Colonic mucosa (tissue), 4 donors: ENCODE results near the gene DGKI. TPM values are rescaled to one million over a fixed set of nuclear protein-coding genes. Genes with fewer than 3 reads are reported as not detected.

ENCODE experiments used
- DNase-seq: peaks from one replicate; pipeline ENCODE4 v3.0.0-alpha.2; 2020
- H3K27ac ChIP-seq: fragments of 200-600 bp; one replicate; pipeline ENCODE4 v1.8.0; 2021
- H3K27me3 ChIP-seq: fragments of 200-600 bp; one replicate; pipeline ENCODE4 v1.8.0; 2021
- H3K36me3 ChIP-seq: fragments of 200-600 bp; one replicate; pipeline ENCODE4 v1.8.0; 2021
- H3K4me1 ChIP-seq: fragments of 200-600 bp; one replicate; pipeline ENCODE4 v1.8.0; 2021; ENCODE audit warnings: mild to moderate bottlenecking
- H3K4me3 ChIP-seq: fragments of 200-600 bp; one replicate; pipeline ENCODE4 v1.8.0; 2021
- H3K9ac ChIP-seq, 2 donors: one replicate each; pipeline ENCODE4 v1.7.0; 2013; ENCODE audit warnings: control low read depth in 2 of 2, low read depth in 2 of 2, low read length in 2 of 2
- H3K9me3 ChIP-seq: fragments of 200-600 bp; one replicate; pipeline ENCODE4 v1.8.0; 2021
- CTCF ChIP-seq: fragments of 200-600 bp; IDR thresholded peaks from one replicate; pipeline ENCODE4 v1.8.0; 2022; ENCODE audit warnings: antibody characterized with exemption, mild to moderate bottlenecking
- intact Hi-C: fragments of 100-400 bp; cut with DNase I; formaldehyde crosslinking; loops from one replicate; pipeline ENCODE4 v1.14.1; 2022
- total RNA-seq, 2 donors: library from RNA; stranded (reverse); fragmentation: NEBNext Ultra II Directional in 1 of 2; extraction: Animal tissue kit (Norgen Biotek cat#: 25700) in 1 of 2; gene quantifications; one replicate each; pipeline ENCODE4 v1.2.1, GENCODE V29; 2021
- donor health status: healthy.
- donor health status: DM: no; HTN: no; CAD: no.
- donor health status: DM: no; HTN: no; CAD: no.

Gene DGKI
- total RNA-seq, 2 donors from 2014 or later: 0.35 to 0.67 TPM

- no peaks in the 10 kb centered on the region for H3K36me3 ChIP-seq
- no peak for DNase-seq
- no peak overlapping the region for H3K4me3 ChIP-seq
- no peak overlapping the region for H3K27ac ChIP-seq
- no peak for TF ChIP-seq CTCF
- no peak overlapping the region for H3K9ac ChIP-seq
- H3K4me1 ChIP-seq: no peaks in the 10 kb centered on the region
- H3K27me3 ChIP-seq: no peaks in the 10 kb centered on the region
- intact Hi-C loops: no loop called here
- H3K9me3 ChIP-seq: no peaks in the 10 kb centered on the region
These were observed 235.2 kb downstream of the DGKI start for GRCh38 chr7:137611606-137612005.

DNA sequence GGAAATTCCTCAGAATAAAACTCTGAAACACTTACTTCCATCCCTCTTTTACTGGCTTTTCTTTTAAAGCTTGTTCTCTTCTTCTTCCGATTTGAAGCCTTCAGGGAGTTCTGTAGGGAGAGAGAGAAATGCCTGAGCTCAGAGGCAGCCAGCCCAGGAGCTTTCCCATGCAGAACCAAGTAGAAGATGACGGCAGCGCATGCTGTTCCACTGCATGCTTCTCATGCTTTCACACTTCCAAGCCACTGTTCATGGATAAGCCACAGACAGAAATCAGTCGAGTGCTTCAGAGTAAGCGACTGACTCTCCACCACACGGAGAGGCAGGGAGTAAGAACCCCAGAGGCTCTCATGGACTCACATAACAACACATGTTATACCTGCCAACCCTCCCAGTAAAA lies 237.3 kb downstream of the DGKI start:
- intact Hi-C loops: no loop called here
- Histone ChIP-seq H3K4me3 (no peak overlapping the region), H3K36me3 (no peaks in the 10 kb centered on the region), H3K4me1 (no peaks in the 10 kb centered on the region), H3K27ac (no peak overlapping the region), H3K27me3 (no peaks in the 10 kb centered on the region), H3K9me3 (no peaks in the 10 kb centered on the region), H3K9ac (no peak overlapping the region)
- no peak for DNase-seq
- no peak for TF ChIP-seq CTCF

DNA sequence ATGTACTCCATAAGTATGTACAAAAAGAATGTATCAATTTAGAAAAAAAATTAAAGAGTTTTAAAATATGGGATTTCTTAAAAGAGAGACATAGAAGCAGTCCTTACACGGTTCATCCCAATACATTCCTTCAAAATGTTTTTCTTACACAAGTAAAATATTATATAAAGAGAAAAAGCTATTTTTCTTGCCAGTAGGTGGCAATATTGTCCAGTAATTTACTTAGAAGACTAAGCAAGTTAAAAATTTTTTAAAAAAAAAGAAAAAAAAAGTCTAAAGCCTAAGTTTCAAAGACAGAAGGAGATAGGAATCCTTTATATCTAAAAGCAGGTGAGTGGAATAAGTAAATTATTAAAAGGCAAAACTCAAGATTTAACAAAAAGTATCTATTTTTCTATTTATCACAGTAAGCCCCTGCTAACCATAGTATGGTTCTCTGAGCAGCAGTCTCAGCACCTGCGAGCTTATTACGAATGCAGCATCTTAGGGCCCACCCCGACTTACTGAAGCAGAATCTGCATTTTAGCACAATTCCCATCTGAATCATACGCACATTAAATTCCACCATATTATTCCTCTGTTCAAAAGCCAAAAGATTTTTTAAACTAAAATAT lies 240.6 kb downstream of the DGKI start:
- Histone ChIP-seq H3K27me3 (no peaks in the 10 kb centered on the region), H3K27ac (no peak overlapping the region), H3K9me3 (no peaks in the 10 kb centered on the region), H3K4me1 (no peaks in the 10 kb centered on the region), H3K4me3 (no peak overlapping the region), H3K9ac (no peak overlapping the region), H3K36me3 (no peaks in the 10 kb centered on the region)
- intact Hi-C loops: no loop called here
- no peak for TF ChIP-seq CTCF
- no peak for DNase-seq

GRCh38 chr7:137603043-137603442 lies 243.7 kb downstream of the DGKI start:
- Histone ChIP-seq H3K4me1 (no peaks in the 10 kb centered on the region), H3K36me3 (no peaks in the 10 kb centered on the region), H3K9ac (no peak overlapping the region), H3K4me3 (no peak overlapping the region), H3K9me3 (no peaks in the 10 kb centered on the region), H3K27me3 (no peaks in the 10 kb centered on the region), H3K27ac (no peak overlapping the region)
- intact Hi-C loops: no loop called here
- DNase-seq: no peak
- no peak for TF ChIP-seq CTCF

- no peak overlapping the region for H3K4me3 ChIP-seq
- H3K9me3 ChIP-seq: no peaks in the 10 kb centered on the region
- no peak overlapping the region for H3K9ac ChIP-seq
- no peak overlapping the region for H3K27ac ChIP-seq
- no peak for TF ChIP-seq CTCF
- H3K27me3 ChIP-seq: no peaks in the 10 kb centered on the region
- no peaks in the 10 kb centered on the region for H3K4me1 ChIP-seq
- no peak for DNase-seq
- intact Hi-C loops: no loop called here
- H3K36me3 ChIP-seq: no peaks in the 10 kb centered on the region
These were observed 245.1 kb downstream of the DGKI start for GRCh38 chr7:137601642-137602041.
